Stimulated activated CD4-positive, alpha-beta T cell treated with anti-CD3 and anti-CD28 coated beads, Interleukin-15, amount 100 ng/mL, for 24 hours (primary cell): Measurements from ENCODE around the gene GSTM4.
"Not testable (repeated sequence)": the region's sequence is repeated elsewhere in the genome, so short reads cannot be mapped to it uniquely, and the experiment has no call there.

Source experiments
- DNase-seq: peaks from one replicate; pipeline ENCODE4 v3.0.0-alpha.2; 2020

Gene GSTM4

DNA sequence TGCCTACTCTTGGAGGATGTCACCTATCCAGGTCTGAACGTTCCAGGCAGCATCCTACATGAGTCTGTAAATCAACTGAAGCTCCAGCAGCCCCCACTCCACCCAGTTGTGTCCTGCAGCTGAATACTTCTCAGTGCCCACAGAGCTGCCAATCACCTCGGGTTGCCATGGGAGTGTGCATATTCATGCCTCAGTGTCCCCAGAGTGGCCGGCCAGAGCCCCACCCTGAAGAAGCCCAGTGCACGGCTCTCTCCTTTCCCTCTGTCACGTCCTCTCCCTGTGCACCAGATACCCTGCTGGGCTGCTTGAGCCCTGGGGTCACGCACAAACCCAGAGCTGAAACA is 16.1 kb upstream of the GSTM4 start:
- no peak for DNase-seq

DNA sequence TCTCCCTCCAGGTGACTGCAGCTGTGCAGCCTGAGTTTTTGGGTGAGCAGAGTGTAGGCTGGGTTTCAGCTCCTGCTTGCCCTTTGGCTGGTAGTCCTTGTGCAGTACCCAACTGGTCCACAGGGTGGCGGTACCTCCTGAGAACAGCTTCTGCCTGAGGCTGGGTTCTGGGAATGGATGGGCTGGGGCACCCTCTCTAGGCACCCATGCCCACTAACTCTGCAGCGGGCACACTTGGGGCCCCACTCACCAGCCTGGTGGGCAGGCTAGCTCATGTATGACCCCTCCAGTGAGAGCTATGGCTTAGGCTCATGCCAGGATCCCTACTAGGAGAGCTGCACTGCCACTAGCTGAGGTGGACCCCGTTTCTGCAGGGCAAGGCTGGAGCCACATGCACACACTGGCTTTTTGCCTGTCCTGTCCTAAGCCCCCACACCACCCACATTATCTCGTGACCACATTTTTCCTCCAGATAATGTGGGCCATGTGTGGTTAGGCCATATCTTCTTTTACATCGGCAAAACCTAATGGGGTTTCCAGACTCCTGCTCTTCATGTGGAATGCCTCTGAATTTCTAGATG is 15.5 kb upstream of the GSTM4 start:
- peak; percentile 95 for DNase-seq

DNA sequence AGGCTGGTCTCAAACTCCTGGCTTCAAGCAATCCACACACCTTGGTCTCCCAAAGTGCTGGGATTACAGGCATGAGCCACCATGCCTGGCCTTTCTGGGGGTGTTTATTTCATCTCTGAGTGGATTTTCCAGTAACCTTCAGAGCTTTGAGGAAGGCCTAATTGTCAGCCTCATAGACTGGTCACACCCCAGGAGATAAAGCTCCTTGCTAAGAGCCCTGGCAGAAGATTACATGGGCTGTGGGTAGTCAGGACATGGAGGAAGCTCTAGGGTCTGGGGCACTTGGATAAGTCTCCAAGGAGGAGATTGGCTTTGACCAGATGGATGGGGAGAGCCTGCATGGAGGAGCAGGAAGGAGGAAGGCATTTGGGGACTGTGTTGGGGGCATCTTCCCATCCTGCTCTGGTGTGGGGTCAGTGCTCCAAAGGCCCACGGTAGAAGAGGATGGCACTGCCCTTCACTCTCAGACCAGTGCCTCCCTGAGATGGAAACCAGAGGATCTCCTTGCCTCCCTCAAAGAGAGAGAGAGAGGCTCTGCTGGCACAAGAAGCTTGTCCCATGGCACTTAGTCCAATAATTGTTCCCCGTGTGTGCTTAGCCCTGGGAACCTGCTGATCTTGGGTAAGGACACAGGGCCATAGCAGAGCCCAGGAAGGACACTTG is 14.7 kb upstream of the GSTM4 start:
- no peak for DNase-seq

DNA sequence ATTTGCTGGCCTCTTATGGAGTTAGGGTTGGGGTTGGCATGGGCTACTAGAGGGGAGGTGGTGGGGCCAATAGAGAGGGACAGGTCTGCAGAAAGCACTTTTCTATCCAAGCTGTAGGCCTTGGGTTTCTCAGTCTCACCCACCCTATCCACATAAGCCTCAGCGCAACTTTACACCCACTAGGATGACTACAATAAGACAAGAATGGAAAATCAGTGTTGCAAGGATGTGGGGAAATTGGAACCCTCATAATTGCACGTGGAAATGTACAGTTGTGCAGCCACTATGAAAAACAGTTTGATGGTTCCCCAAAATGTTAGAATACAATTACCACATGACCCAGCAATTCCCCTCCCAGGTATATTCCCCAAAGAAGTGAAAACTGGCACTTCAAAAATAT is 14.0 kb upstream of the GSTM4 start:
- DNase-seq, result no peak

DNA sequence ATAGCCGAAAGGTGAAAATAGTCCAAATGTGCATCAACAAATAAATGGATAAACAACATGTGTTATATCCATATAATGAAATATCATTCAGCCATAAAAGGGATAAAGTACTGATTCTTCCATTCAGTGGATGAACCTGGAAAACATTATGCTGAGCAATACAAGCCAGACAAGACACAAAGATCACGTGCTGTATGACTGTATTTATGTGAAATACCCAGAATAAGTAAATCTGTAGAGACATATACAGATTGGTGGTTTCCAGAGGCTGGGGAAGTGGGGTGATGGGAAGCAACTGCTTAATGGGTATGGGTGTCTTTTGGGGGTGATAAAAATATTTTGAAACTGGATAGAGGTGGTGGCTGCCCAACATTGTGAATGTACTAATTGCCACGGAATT is 13.3 kb upstream of the GSTM4 start:
- no peak for DNase-seq

DNA sequence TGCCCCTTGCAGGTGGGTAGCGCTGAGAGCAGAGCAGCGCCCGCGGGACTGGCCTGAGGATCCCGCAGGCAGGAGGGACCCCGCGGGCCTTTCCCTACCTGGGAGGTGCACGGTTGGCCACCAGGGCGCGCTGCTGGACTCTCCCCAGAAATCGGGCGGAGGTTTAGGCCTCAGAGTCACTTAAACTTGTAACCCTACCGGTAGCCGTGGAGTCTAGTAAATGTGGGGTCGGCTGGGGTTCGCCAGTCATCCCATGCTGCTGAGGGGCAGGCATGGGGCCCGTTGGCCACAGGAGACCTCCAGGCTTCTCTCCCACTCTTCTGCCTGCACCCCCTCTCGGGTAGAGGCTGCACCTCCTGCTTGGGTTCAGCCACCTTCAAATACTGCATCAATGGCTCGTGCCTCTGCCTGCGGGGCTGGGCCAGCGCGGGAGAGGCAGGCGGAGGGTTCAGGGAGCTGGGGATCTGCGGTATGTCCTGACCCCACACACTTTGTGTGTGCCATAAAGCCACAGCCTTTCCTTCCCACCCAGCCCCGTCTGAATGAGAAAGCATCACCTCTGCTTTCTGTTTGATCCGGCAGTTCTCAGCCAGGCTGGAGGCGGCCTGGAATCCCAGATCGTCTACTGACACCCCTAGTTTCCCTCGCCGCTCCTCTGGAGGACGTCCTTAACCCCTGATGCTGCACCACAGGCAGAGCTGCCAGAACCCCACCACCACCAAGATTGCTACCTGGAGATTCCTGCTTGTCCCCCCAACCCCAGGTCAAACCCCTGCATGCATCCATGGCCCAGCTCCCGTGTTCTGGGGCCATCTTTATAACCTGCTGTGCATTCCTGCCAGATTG is 12.3 kb upstream of the GSTM4 start:
- DNase-seq, result peak; percentile 92

DNA sequence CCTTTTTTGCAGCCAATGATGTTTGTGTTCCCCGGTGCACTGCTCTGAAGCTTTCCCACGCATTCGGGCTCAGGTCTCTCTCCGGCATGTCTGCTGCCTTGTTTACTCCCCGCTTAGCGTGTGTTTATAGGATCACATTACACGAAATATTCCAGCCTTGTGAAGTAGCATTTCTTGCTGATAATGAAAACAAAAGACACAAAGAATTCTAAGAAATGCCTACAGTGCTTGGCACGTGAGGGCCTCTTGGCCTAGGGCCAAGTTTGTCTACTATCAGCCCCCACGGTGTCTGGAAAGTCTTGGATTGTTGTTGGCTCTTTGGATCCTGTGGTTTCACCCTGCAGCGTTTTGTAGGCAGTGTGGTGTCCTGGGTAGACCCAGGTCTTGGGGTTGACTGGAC is 11.2 kb upstream of the GSTM4 start:
- DNase-seq, result no peak

DNA sequence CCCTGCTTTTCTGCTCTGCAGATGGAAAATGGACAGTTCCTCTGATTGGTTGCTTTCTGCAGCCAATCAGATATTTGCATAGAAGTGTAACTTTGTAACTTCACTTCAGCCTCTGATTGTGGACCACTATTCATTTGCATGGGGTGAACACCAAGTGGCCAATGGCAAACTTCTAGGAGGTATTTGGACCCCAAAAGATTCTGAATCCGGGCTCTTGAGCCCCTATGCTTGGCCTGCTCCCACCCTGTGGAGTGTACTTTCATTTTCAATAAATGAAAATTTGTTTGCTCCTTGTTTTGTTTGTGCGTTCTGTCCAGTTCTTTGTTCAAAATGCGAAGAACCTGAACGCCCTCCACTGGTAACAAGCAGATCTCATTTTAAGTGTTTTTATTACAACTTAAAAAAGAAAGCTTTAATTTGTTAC is 6.4 kb upstream of the GSTM4 start:
- DNase-seq, result no peak

DNA sequence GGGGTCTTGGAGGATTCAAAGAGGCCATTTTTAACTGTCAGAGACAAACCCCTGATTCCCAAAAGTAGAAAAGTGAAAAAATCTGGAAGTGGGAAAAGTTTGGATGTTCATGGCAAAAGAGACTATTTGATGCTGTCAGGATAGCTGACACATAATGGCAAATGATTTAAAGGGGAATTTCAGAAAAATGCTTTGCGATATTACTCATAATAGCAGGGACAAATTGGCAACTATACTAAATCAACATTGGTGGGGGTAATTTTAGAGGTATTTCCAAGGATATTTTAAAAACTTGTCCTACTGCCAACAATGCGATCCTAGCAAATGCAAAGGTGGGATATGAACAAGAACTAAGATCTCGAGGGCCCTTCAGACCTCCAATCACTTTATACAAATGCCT is 5.3 kb upstream of the GSTM4 start:
- DNase-seq, result no peak

DNA sequence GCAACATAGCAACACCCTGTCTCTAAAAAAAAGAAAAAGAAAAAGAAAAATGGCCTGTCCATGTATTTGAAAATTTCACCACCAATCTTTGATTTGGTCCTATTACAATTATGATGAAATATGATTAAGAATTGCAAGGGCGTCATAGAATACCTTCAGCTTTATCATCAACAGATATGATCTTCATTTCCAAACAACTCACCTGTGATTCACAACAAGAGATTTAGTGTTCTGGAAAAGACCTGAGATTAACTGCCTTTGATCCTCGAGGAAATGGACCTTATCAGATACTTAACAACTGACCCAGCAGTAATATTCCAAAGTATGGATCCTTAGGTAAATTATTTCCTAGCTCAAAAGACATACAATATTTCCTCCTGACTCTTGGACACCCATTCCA is 3.5 kb upstream of the GSTM4 start:
- no peak for DNase-seq

DNA sequence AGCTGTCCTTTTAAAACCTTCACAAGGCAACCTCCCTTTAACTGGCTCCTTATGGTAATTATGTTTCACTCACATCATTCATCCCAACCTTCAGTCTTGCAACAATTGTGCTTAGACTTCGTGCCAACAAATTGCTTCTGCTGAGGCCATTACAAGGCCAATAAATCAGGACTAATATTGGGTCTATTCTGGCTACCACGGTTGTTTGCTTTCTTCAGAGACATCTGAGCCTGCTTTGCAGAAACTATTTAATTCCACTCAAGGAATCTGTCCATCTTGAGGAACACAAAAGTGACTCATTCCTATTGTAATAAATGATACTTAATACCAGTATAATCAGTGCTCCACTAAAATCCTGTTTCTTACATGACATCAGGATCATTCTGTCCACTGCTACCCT is 2.6 kb upstream of the GSTM4 start:
- no peak for DNase-seq

DNA sequence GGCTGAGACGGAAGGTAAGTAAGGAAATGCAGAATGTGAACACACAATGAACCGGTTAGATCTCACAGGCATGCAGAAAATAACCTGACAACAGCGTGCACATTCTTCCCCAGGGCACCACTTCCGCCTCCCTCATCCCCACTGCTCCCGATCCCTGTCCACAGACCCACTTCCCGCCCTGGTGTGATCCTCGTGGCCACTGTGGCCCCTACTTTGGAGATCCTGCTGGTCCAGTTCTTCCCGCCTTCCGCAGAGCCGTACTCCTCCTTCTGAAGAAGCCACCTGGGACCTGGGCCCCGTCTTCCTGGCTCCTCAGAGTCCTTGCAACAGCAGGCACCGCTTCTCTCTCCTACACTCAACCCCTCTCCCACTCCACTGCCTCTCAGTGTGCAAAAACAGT is 1.4 kb upstream of the GSTM4 start:
- DNase-seq, result no peak

DNA sequence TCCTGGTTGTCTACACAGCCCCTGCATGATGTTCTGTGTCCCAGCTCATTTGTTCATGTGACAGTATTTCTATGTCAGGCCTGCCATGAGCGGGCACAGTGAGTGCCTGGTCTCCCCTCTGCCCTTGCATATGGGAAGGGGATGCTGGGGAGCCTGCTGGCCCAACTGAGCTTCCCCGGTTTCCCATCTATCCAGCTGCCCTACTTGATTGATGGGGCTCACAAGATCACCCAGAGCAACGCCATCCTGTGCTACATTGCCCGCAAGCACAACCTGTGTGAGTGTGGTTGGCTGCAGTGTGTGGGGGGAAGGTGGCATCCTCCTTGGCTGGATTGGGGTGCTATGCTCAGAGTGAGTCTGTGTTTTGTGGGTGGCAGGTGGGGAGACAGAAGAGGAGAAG is 1.5 kb downstream of the GSTM4 start:
- no peak for DNase-seq

DNA sequence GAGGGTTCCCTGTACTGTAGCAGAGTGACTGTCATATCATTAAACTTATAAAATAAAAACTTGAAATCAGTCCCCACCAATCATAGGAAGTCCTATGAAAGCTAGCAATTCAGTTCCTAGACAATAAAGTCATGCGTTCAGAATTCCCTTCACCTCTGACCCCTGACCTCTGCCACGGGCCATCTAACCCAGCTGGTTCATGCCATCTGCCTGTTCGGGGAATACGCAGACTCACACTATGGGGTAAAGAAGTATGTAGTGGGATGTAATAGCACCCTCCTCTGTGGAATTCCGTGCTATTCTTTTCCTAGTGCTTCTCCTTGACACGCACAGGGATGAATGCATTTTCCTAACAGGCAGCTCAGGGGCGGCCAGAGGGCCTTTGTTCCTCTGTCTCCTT is 2.1 kb downstream of the GSTM4 start:
- DNase-seq, result no peak

DNA sequence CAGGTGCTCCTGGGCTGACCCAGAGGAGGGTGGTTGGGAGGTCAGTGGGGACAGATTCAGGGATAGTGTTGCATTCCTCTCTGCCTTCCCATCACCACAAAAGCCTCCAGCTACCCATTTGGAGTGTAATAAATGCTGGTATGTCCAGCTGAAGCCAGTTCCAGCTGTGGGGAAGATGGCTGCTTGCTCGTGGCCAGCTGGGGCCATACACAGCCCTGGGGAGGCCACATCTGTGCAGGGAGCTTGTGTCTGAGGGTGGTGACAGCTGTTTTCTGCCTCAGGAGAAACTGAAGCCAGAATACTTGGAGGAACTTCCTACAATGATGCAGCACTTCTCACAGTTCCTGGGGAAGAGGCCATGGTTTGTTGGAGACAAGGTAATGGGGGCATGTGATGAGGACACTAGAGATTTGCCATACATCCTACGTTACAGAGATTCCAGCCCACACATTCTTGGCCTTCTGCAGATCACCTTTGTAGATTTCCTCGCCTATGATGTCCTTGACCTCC is 2.7 kb downstream of the GSTM4 start:
- DNase-seq, result no peak

DNA sequence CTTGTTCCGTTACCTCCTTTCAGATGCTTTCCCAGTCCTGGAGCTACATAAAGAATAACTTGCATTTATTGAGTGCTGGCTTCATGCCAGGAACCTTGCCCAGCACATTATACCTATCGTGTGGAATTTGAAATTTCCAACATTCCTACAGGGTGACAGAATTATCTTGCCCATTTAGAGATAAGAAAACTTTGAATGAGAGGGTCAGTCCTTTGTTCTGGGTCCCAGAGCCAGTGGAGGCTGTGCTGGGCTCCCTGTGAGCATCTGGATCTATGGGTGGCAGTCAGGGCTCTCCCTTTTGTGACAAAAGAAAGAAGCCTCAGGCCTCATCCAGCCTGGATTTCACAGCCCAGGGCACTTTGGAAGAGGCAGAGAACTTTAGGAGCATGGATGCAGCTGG is 3.2 kb downstream of the GSTM4 start:
- no peak for DNase-seq

DNA sequence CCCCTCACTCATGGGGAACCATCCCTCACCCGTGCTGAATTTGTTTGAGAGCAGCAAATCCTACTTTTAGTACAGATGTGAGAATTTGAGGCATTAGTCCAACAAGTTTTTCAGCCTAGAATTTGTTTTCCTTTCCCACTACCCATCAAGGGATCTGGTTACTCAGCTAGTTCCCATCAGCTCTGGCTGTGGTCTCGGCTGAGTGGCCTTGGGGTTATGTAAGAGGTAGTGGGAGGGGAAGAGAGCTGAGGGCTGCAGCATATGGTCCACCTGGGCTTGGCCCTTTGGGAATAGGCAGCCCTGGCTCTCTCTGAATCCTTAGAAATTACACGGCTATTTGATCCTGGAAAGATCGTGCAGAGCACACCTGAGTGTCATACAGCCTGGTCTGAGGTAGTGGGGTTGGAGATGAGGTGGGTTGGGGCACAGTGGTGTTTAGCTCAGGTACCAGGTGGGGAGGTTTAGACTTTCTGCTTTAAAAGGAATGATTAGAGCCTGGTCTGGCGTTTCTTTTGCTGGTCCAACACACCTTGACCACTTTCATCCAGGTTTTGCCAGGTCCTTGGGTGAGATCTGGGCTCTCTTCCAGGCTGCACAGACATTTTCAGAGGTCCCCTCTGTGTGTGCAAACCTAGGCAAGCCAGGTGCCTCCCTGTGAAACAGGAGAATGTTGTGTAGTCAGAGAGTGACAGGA is 4.2 kb downstream of the GSTM4 start:
- no peak for DNase-seq

DNA sequence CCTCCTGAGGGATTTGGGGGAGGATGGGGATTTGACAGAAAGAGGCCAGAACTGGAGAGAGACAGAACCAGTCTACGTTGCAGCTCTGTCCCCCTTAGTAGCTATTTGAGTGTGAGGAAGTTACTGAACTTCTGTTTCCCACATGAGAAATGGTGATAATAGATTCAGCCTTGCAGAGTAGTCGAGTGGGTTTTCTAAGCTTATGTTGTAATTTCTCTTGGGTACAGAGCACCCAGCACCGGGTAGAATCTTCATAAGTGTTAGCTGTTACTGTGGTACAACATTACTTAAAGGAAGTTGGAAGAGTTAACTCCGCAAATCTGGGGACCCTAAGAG is 4.8 kb downstream of the GSTM4 start:
- DNase-seq, result not testable (repeated sequence)

DNA sequence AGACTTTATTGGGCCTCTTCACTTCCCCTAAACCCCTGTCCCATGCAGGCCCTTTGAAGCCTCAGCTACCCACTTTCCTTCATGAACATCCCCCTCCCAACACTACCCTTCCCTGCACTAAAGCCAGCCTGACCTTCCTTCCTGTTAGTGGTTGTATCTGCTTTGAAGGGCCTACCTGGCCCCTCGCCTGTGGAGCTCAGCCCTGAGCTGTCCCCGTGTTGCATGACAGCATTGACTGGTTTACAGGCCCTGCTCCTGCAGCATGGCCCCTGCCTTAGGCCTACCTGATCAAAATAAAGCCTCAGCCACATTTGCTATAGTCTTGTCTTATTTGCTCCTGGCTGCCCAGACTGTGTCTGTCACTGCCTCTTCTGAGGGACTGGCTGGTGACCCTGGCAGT is 5.5 kb downstream of the GSTM4 start:
- no peak for DNase-seq

DNA sequence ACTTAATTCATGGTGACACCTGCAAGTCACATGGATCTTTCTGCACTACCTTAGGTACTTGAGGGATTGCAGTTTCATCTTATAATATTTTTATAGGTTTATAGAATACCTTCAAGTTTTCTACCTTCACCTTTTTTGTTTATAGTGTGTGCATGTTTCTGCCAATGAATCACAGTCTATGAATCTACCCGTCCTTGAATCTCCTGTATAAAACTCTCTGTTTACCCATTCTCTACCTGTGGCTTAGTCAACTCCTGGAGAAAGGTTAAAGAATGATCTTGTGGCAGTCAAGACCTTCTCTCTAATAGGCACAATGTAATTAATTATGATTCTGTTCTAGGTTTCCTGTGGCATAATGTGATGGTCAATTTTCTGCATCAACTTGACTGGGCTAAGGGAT is 8.8 kb downstream of the GSTM4 start:
- no peak for DNase-seq

DNA sequence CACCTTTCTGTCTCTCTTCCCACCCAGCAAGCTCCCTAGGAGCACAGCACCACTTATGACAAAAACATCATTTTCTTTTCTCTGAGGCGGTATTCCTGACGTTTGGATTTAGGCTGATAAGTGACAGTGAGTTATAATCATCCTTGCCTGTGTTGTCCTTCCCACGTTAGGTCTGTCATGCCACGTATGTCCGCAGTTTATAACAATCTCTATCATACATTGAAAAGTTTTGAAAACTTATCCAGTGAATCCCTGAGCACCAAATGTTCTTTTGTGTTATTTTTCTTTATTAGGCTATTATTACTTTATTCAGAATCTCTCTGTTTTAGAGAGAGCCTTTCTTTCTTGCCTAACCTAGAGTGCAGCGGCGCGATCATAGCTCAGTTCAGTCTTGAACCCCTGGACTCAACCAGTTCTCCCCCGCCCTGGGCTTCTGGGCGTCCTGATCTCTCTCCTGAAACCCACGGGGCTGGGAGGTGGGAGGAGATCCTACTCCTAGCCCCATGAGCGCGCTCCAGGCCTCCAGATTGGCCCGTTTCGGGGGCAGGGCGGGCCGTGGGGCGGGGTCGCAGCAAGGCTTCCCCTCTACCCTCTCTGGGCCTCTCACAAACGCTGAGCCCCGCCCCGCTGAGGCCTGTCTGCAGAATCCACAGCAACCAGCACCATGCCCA is 11.7 kb downstream of the GSTM4 start, which contains the start of gene GSTM2:
Gene GSTM2 (plus strand): TSS at position 606 of the 671 bp plus-strand sequence. CDS start 59 bp downstream, at position 665.
- DNase-seq, result peak; percentile 94

DNA sequence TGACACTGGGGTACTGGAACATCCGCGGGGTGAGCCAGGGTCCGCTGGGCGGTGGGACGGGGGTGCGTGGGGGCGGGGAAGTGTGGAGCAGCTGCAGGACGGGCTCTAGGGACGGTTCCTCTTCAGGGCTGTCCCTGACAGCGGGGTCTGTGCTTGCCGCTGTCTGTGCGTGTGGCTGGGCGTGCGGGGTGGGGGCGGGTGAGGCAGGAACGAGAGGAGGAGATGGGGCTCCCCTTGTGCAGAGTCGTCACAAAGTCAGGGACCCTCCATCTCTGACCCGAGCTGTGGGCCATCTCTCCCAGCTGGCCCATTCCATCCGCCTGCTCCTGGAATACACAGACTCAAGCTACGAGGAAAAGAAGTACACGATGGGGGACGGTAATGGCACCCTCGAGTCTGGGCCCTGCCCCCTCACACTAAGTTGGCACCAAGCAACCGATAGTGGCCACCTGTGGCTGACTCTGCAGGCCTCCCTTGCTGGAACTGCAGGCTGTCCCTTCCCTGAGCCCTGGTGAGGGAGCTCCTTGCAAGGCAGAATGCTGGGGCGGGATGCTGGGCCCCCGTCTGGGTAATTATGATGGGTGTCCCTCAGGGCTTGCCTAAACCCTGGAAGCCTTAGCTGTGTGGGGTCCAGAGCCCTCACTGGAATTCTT is 12.3 kb downstream of the GSTM4 start:
- DNase-seq, result no peak
